ENCODE measurements around the gene WNT9A.

- no peak for TF ChIP-seq CTCF (IDR thresholded peaks at IDR 0.05; ENCODE audit: low read length)
- no peak for TF ChIP-seq EZH2phosphoT487 (IDR thresholded peaks at IDR 0.05; ENCODE audit: low read length)
Measured at GRCh38 chr1:227899141-227899819, 48.5 kb downstream of the WNT9A start.
